ENCODE measurements around the gene C1orf116. TPM values are rescaled to one million over a fixed set of nuclear protein-coding genes. Genes with fewer than 3 reads are reported as not detected.

Gene C1orf116
- total and polyA plus RNA-seq, 4 donors = 0.27 to 0.79 (median 0.46) TPM

GRCh38 chr1:206979379-206980043 is 53.0 kb downstream of the C1orf116 start (continued):
- TF ChIP-seq REST (IDR thresholded peaks at IDR 0.05) (peak; percentile 69), FOXA2 (IDR thresholded peaks at IDR 0.05) (no peak)

- WGBS = 76% methylated on average over 7 of the region's 7 CpGs
- no peak overlapping the region for H3K27ac ChIP-seq (ENCODE audit: low read depth in 1 of 2, low read length in 2 of 2)
- no peaks in the 10 kb centered on the region for H3K27me3 ChIP-seq (ENCODE audit: control insufficient read depth in 4 of 4, insufficient read depth in 4 of 4, low read length in 3 of 4)
- DNase-seq (ENCODE audit: low spot score) = no peak
- no peak for TF ChIP-seq YY1 (IDR thresholded peaks at IDR 0.05)
- TF ChIP-seq FOXA1 (IDR thresholded peaks at IDR 0.05) = no peak
- no peak for TF ChIP-seq JUND (IDR thresholded peaks at IDR 0.05)
- TF ChIP-seq TAF1 (conservative IDR thresholded peaks at IDR 0.05) = no peak
- TF ChIP-seq SP1 (IDR thresholded peaks at IDR 0.05) = no peak
- no peak for TF ChIP-seq GABPA (IDR thresholded peaks at IDR 0.05 in 1 of 2, conservative IDR thresholded peaks at IDR 0.05 in 1 of 2)
- TF ChIP-seq CTCF (IDR thresholded peaks at IDR 0.05; ENCODE audit: low read depth, low read length, missing input control) = no peak
- TF ChIP-seq ZBTB33 (IDR thresholded peaks at IDR 0.05) = no peak
- TF ChIP-seq EGR1 (IDR thresholded peaks at IDR 0.05; ENCODE audit: low read depth in 2 of 2) = no peak
- TF ChIP-seq RXRA (IDR thresholded peaks at IDR 0.05) = no peak
- TF ChIP-seq ATF3 (IDR thresholded peaks at IDR 0.05) = no peak
- no peak for TF ChIP-seq MAX (IDR thresholded peaks at IDR 0.05)
- no peak for TF ChIP-seq NR2F2 (IDR thresholded peaks at IDR 0.05)
- TF ChIP-seq RAD21 (IDR thresholded peaks at IDR 0.05) = no peak
- H3K9ac ChIP-seq (ENCODE audit: low read depth in 1 of 2, low read length in 2 of 2) = no peak overlapping the region
- no peak overlapping the region for H3K4me3 ChIP-seq (ENCODE audit: low read depth in 1 of 3, low read length in 3 of 3)
- no peaks in the 10 kb centered on the region for H3K36me3 ChIP-seq (ENCODE audit: control insufficient read depth in 4 of 4, insufficient read depth in 3 of 4, low read depth in 1 of 4, low read length in 3 of 4)
- no peaks in the 10 kb centered on the region for H3K9me3 ChIP-seq (ENCODE audit: control insufficient read depth in 4 of 4, low read length in 3 of 4)
- H3K4me1 ChIP-seq (ENCODE audit: control insufficient read depth in 4 of 4, insufficient read depth in 4 of 4, low read length in 3 of 4) = peaks cover 0 to 2% (median 0%) of the 10 kb centered on the region in 4 donors
Measured at GRCh38 chr1:206978259-206978658, 54.3 kb downstream of the C1orf116 start.
